Transverse colon (tissue), 4 donors: ENCODE measurements around the gene WDFY3.
A peak's percentile ranks its signal among the peaks of the same experiment; 100 is the strongest.

Source experiments
- CTCF ChIP-seq, 5 experiments: fragments of 200-600 bp in 3 of 5; fragments of 450-650 bp in 2 of 5; sonication (generic) in 3 of 5; IDR thresholded peaks; 1 replicate in 2 of 5; 2 replicates in 3 of 5; pipeline ENCODE4 v1.5.1; 2016 to 2017; ENCODE audit warnings: antibody characterized with exemption in 5 of 5, inconsistent platforms in 3 of 5, mild to moderate bottlenecking in 2 of 5, moderate library complexity in 1 of 5
- POLR2A ChIP-seq: fragments of 450-650 bp; IDR thresholded peaks from one replicate; pipeline ENCODE4 v1.6.1; 2016; ENCODE audit warnings: antibody characterized with exemption, mild to moderate bottlenecking, moderate library complexity
- POLR2AphosphoS5 ChIP-seq, 3 donors: sonication (generic); formaldehyde crosslinking; IDR thresholded peaks; one replicate each; pipeline ENCODE4 v1.6.1; 2016; ENCODE audit warnings: antibody characterized with exemption in 3 of 3

DNA sequence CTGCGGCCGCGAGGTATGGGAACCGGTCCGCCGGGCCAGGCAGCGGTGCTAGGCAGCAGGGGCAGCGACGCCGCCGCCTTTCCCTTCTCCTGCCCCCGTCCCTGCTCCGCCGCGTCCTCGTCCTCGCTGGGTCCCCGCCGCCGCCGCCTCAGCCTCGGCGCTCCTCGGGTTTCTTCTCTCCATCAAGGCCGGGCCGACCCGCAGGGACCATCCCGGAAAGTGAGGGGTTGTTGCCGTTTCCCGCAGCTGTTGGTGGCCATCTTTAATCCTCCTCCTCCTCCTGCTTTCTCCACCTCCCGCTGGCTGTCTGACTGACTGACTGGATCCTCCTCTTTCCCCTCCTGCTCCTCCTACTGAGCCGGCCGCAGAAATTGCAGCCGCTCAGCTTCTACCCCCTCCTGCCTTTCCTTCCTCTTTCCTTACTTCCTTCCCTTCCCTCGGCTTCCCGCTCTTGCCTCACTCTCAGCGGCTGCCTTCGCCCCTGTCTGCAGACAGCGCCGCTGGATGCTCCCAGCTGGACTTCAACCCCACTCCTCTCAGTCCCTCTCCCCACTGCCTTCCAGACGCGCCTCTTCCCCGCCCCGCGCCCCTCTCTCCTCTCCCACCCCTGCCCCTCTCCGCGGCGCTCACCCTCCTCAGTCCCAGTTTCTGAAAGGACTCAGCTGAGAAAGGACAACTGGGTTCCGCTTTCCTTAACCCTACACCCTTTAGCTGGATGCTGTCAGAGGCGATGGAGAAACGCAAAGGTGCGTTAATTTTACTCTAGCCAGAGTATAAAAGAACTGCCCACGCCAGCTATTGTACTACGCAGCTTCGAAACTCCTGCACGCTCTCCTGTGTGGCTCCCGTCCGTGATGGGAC, at the start of gene WDFY3:
- TF ChIP-seq CTCF (IDR thresholded peaks at IDR 0.05) (no peak), POLR2AphosphoS5 (IDR thresholded peaks at IDR 0.05) (peak; percentile 68 to 77 (median 73)), POLR2A (peak; percentile 69)
